Astrocyte (in vitro differentiated cells and primary cell): ENCODE measurements around the gene PSMA7. TPM values are rescaled to one million over a fixed set of nuclear protein-coding genes. Genes with fewer than 3 reads are reported as not detected.
A peak's percentile ranks its signal among the peaks of the same experiment; 100 is the strongest.

Experiments
- DNase-seq: peaks from one replicate; pipeline ENCODE4 v3.0.0-alpha.2; 2010; ENCODE audit warnings: low read depth
- FAIRE-seq: peaks from 2 replicates; lab custom pipeline; 2011; peaks lifted over from hg19 to GRCh38; lab: Jason Lieb, UNC
- H2AFZ ChIP-seq: 2 replicates; pipeline ENCODE4 v1.6.0; 2012; ENCODE audit warnings: low read depth, low read length, inconsistent platforms
- H3K27ac ChIP-seq: 2 replicates; pipeline ENCODE4 v1.5.1; 2011; ENCODE audit warnings: low read depth, low read length, inconsistent platforms
- H3K27me3 ChIP-seq: 2 replicates; pipeline ENCODE4 v1.6.0; 2011; ENCODE audit warnings: low read length, inconsistent platforms; ENCODE audit not compliant: insufficient read depth
- H3K36me3 ChIP-seq: 2 replicates; pipeline ENCODE4 v1.5.1; 2011; ENCODE audit warnings: low read length, inconsistent platforms; ENCODE audit not compliant: insufficient read depth
- H3K4me1 ChIP-seq: 2 replicates; pipeline ENCODE4 v1.5.1; 2011; ENCODE audit warnings: low read length, inconsistent platforms; ENCODE audit not compliant: insufficient read depth
- H3K4me2 ChIP-seq: 2 replicates; pipeline ENCODE4 v1.6.0; 2012; ENCODE audit warnings: low read length, inconsistent platforms
- H3K4me3 ChIP-seq: 2 replicates; pipeline ENCODE4 v1.5.1; 2011; ENCODE audit warnings: low read depth, mild to moderate bottlenecking, low read length, inconsistent platforms; ENCODE audit not compliant: insufficient read depth
- H3K79me2 ChIP-seq: 2 replicates; pipeline ENCODE4 v1.6.0; 2012; ENCODE audit warnings: mild to moderate bottlenecking, low read length, inconsistent platforms; ENCODE audit not compliant: insufficient read depth
- H3K9ac ChIP-seq: 2 replicates; pipeline ENCODE4 v1.6.0; 2012; ENCODE audit warnings: mild to moderate bottlenecking, low read length, inconsistent platforms
- H3K9me3 ChIP-seq: 2 replicates; pipeline ENCODE4 v1.5.1; 2012; ENCODE audit warnings: low read depth, mild to moderate bottlenecking, low read length, inconsistent platforms; ENCODE audit not compliant: insufficient read depth
- H4K20me1 ChIP-seq: 2 replicates; pipeline ENCODE4 v1.6.0; 2012; ENCODE audit warnings: low read length, inconsistent platforms; ENCODE audit not compliant: insufficient read depth
- H3K27ac Mint-ChIP-seq: one replicate; pipeline ENCODE4 v1.8.0; 2021; ENCODE audit warnings: mild to moderate bottlenecking, mixed read lengths; ENCODE audit not compliant: unreplicated experiment
- H3K27me3 Mint-ChIP-seq: one replicate; pipeline ENCODE4 v1.8.0; 2021; ENCODE audit warnings: low read depth, mixed read lengths; ENCODE audit not compliant: unreplicated experiment
- H3K36me3 Mint-ChIP-seq: one replicate; pipeline ENCODE4 v1.8.0; 2021; ENCODE audit warnings: low read depth, mixed read lengths; ENCODE audit not compliant: unreplicated experiment
- H3K4me1 Mint-ChIP-seq: one replicate; pipeline ENCODE4 v1.8.0; 2021; ENCODE audit warnings: low read depth, mixed read lengths; ENCODE audit not compliant: unreplicated experiment
- H3K4me3 Mint-ChIP-seq: one replicate; pipeline ENCODE4 v1.8.0; 2021; ENCODE audit warnings: mild to moderate bottlenecking, moderate library complexity, mixed read lengths; ENCODE audit not compliant: unreplicated experiment
- H3K9me3 Mint-ChIP-seq: one replicate; pipeline ENCODE4 v1.8.0; 2021; ENCODE audit warnings: mild to moderate bottlenecking, mixed read lengths; ENCODE audit not compliant: unreplicated experiment
- EZH2 ChIP-seq: IDR thresholded peaks from 2 replicates; pipeline ENCODE4 v1.6.1; 2012; ENCODE audit warnings: mild to moderate bottlenecking, low read length, inconsistent platforms; ENCODE audit not compliant: insufficient read depth
- total RNA-seq: library from RNA; stranded (reverse); gene quantifications from 2 replicates; pipeline ENCODE4 v1.2.1, GENCODE V29; 2021
- TF ChIP-seq, protein P1 (sequence below): IDR thresholded peaks from 2 replicates; pipeline ENCODE4 v1.5.1; 2011; ENCODE audit warnings: low read depth, mild to moderate bottlenecking, inconsistent platforms, low read length, moderate library complexity; ENCODE audit not compliant: insufficient read depth

Gene PSMA7
- total RNA-seq, 1 donor from 2014 or later = 324 TPM

DNA sequence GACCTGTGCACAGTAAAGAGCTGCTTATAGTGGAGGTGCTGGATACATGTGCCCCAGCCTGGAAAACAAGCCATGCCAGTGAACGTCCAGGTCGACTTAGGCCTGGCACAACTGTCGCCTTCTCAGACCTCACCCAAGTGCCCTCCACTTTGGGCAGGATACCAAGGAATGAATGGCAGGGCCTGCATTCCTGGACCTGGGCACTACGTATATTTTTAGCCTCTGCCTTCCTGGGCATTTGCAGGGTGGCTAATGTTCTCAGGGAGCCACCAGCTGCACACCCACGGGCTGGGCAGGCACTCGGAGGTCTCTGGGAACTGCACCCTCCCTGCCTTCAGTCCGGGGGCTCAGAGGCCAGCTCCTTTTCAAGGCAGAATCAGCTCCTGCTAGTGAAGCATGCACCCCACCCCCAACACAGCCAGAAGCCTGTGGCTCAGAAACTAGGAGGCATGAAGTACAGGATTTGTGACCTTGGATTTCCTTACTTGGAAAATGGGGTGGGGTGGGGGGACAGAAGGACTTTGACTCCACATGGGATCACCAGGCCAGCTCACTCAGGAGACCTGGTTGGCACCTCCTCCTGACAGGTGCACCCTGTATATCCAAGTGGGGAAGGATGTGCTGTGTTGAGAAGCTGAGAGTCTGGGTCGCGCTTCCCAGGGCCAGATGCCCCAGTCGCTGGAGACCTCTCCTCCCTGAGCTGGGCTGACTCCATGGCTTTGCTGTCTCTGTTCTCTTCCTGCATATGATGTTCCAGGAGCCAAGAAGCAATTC is 23.4 kb downstream of the PSMA7 start:
- Mint-ChIP-seq H3K4me3 (no peak overlapping the region), H3K27ac (peak overlapping the region; percentile 38), H3K9me3 (peaks cover 2% of the 10 kb centered on the region), H3K27me3 (peaks cover 31% of the 10 kb centered on the region), H3K4me1 (peaks cover 3% of the 10 kb centered on the region), H3K36me3 (peaks cover 4% of the 10 kb centered on the region)
- H3K9ac ChIP-seq = no peak overlapping the region
- no peak overlapping the region for H3K27ac ChIP-seq
- no peak overlapping the region for H3K4me2 ChIP-seq
- H3K9me3 ChIP-seq = peaks cover 4% of the 10 kb centered on the region
- DNase-seq (no peak), FAIRE-seq (no peak)
- H3K36me3 ChIP-seq = peaks cover 4% of the 10 kb centered on the region
- no peak overlapping the region for H2AFZ ChIP-seq
- H3K79me2 ChIP-seq = peaks cover 20% of the 10 kb centered on the region
- TF ChIP-seq, protein P1, sequence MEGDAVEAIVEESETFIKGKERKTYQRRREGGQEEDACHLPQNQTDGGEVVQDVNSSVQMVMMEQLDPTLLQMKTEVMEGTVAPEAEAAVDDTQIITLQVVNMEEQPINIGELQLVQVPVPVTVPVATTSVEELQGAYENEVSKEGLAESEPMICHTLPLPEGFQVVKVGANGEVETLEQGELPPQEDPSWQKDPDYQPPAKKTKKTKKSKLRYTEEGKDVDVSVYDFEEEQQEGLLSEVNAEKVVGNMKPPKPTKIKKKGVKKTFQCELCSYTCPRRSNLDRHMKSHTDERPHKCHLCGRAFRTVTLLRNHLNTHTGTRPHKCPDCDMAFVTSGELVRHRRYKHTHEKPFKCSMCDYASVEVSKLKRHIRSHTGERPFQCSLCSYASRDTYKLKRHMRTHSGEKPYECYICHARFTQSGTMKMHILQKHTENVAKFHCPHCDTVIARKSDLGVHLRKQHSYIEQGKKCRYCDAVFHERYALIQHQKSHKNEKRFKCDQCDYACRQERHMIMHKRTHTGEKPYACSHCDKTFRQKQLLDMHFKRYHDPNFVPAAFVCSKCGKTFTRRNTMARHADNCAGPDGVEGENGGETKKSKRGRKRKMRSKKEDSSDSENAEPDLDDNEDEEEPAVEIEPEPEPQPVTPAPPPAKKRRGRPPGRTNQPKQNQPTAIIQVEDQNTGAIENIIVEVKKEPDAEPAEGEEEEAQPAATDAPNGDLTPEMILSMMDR = no peak
- TF ChIP-seq EZH2 = no peak
- H3K27me3 ChIP-seq = peaks cover 21% of the 10 kb centered on the region
- H4K20me1 ChIP-seq = peaks cover 18% of the 10 kb centered on the region
- peaks cover 9% of the 10 kb centered on the region for H3K4me1 ChIP-seq
- no peak overlapping the region for H3K4me3 ChIP-seq

DNA sequence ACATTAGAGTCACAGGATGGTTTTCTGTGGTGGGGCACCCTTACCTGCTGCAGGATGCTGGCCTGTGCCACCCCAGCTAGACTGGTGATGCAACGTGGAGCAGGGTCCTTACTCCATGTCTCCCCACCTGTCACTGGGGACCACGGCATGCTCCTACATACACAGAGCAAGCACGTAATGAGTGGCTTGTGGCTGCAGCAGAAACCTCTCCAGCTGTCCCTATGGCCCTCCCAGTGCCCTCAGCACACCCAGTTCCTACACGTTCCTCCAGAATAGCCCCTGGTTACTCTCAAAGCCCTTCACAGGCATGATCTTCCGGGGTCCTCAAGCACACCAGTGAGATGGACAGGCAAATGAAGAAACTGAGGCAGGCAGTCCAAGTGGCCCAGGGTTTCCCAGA is 24.1 kb downstream of the PSMA7 start:
- H3K36me3 ChIP-seq = no peaks in the 10 kb centered on the region
- H3K9me3 Mint-ChIP-seq = peaks cover 2% of the 10 kb centered on the region
- FAIRE-seq (no peak), DNase-seq (no peak)
- peaks cover 12% of the 10 kb centered on the region for H4K20me1 ChIP-seq
- H3K4me3 Mint-ChIP-seq = no peak overlapping the region
- peaks cover 21% of the 10 kb centered on the region for H3K27me3 ChIP-seq
- H3K4me1 Mint-ChIP-seq = peaks cover 3% of the 10 kb centered on the region
- peaks cover 31% of the 10 kb centered on the region for H3K27me3 Mint-ChIP-seq
- H3K4me1 ChIP-seq = peaks cover 7% of the 10 kb centered on the region
- H3K4me3 ChIP-seq = no peak overlapping the region
- peaks cover 4% of the 10 kb centered on the region for H3K9me3 ChIP-seq
- H2AFZ ChIP-seq = no peak overlapping the region
- peaks cover 13% of the 10 kb centered on the region for H3K79me2 ChIP-seq
- no peak for TF ChIP-seq EZH2
- TF ChIP-seq, protein P1 = no peak
- no peak overlapping the region for H3K4me2 ChIP-seq
- H3K36me3 Mint-ChIP-seq = no peaks in the 10 kb centered on the region
- no peak overlapping the region for H3K27ac ChIP-seq
- no peak overlapping the region for H3K27ac Mint-ChIP-seq
- H3K9ac ChIP-seq = no peak overlapping the region
